Gastrocnemius medialis (tissue), 4 donors: Measurements from ENCODE around the gene PIGQ.

Experiments used
- CTCF ChIP-seq, 5 experiments: fragments of 450-650 bp in 3 of 5; fragments of 200-600 bp in 2 of 5; sonication (generic) in 2 of 5; IDR thresholded peaks in 4 of 5; conservative IDR thresholded peaks in 1 of 5; 1 replicate in 4 of 5; 2 replicates in 1 of 5; pipeline ENCODE4 v1.5.1; 2016 to 2019; ENCODE audit warnings: antibody characterized with exemption in 5 of 5, mild to moderate bottlenecking in 3 of 5, moderate library complexity in 3 of 5
- POLR2A ChIP-seq, 2 donors: fragments of 450-650 bp; IDR thresholded peaks; one replicate each; pipeline ENCODE4 v1.6.1; 2017; ENCODE audit warnings: antibody characterized with exemption in 2 of 2, mild to moderate bottlenecking in 2 of 2, moderate library complexity in 2 of 2

GRCh38 chr16:588889-589657 is 19.3 kb downstream of the PIGQ start:
- TF ChIP-seq CTCF (IDR thresholded peaks at IDR 0.05 in 4 of 5, conservative IDR thresholded peaks at IDR 0.05 in 1 of 5) (peak in 2 of 5 experiments; percentile 8 to 13), POLR2A (IDR thresholded peaks at IDR 0.05) (peak; percentile 96 to 97)
